ENCODE data around the gene CLASP2.

The CLASP2 gene

GRCh38 chr3:33581666-33582065 is 136.4 kb downstream of the CLASP2 start:
- Histone ChIP-seq H3K4me3 (ENCODE audit: low read depth in 1 of 2, low read length in 2 of 2) (no peak overlapping the region), H3K9me3 (ENCODE audit: control insufficient read depth in 1 of 2, low read length in 2 of 2) (no peaks in the 10 kb centered on the region), H3K27me3 (ENCODE audit: low read depth, low read length) (no peaks in the 10 kb centered on the region), H3K4me1 (ENCODE audit: control insufficient read depth in 1 of 2, insufficient read depth in 2 of 2, low read length in 2 of 2) (no peaks in the 10 kb centered on the region), H3K27ac (ENCODE audit: low read length) (no peak overlapping the region), H3K36me3 (ENCODE audit: control insufficient read depth in 1 of 2, insufficient read depth in 2 of 2, low read length in 2 of 2) (peaks cover 17 to 27% of the 10 kb centered on the region in 2 donors)

GRCh38 chr3:33579840-33580239 is 138.2 kb downstream of the CLASP2 start:
- no peaks in the 10 kb centered on the region for H3K4me1 ChIP-seq (ENCODE audit: control insufficient read depth in 1 of 2, insufficient read depth in 2 of 2, low read length in 2 of 2)
- peaks cover 16 to 37% of the 10 kb centered on the region in 2 donors for H3K36me3 ChIP-seq (ENCODE audit: control insufficient read depth in 1 of 2, insufficient read depth in 2 of 2, low read length in 2 of 2)
- no peak overlapping the region for H3K4me3 ChIP-seq (ENCODE audit: low read depth in 1 of 2, low read length in 2 of 2)
- no peaks in the 10 kb centered on the region for H3K9me3 ChIP-seq (ENCODE audit: control insufficient read depth in 1 of 2, low read length in 2 of 2)
- no peaks in the 10 kb centered on the region for H3K27me3 ChIP-seq (ENCODE audit: low read depth, low read length)
- H3K27ac ChIP-seq (ENCODE audit: low read length): no peak overlapping the region

GRCh38 chr3:33579178-33579510 is 138.9 kb downstream of the CLASP2 start:
- H3K36me3 ChIP-seq (ENCODE audit: control insufficient read depth in 1 of 2, insufficient read depth in 2 of 2, low read length in 2 of 2): peaks cover 16 to 30% of the 10 kb centered on the region in 2 donors
- no peaks in the 10 kb centered on the region for H3K9me3 ChIP-seq (ENCODE audit: control insufficient read depth in 1 of 2, low read length in 2 of 2)
- H3K4me1 ChIP-seq (ENCODE audit: control insufficient read depth in 1 of 2, insufficient read depth in 2 of 2, low read length in 2 of 2): no peaks in the 10 kb centered on the region
- H3K27ac ChIP-seq (ENCODE audit: low read length): no peak overlapping the region
- H3K27me3 ChIP-seq (ENCODE audit: low read depth, low read length): no peaks in the 10 kb centered on the region
- no peak overlapping the region for H3K4me3 ChIP-seq (ENCODE audit: low read depth in 1 of 2, low read length in 2 of 2)

GRCh38 chr3:33578325-33579177 is 139.5 kb downstream of the CLASP2 start:
- Histone ChIP-seq H3K27me3 (ENCODE audit: low read depth, low read length) (no peaks in the 10 kb centered on the region), H3K4me1 (ENCODE audit: control insufficient read depth in 1 of 2, insufficient read depth in 2 of 2, low read length in 2 of 2) (no peaks in the 10 kb centered on the region), H3K9me3 (ENCODE audit: control insufficient read depth in 1 of 2, low read length in 2 of 2) (no peaks in the 10 kb centered on the region), H3K4me3 (ENCODE audit: low read depth in 1 of 2, low read length in 2 of 2) (no peak overlapping the region), H3K27ac (ENCODE audit: low read length) (no peak overlapping the region), H3K36me3 (ENCODE audit: control insufficient read depth in 1 of 2, insufficient read depth in 2 of 2, low read length in 2 of 2) (peaks cover 16 to 29% of the 10 kb centered on the region in 2 donors)

- no peak overlapping the region for H3K27ac ChIP-seq (ENCODE audit: low read length)
- H3K36me3 ChIP-seq (ENCODE audit: control insufficient read depth in 1 of 2, insufficient read depth in 2 of 2, low read length in 2 of 2): peaks cover 16 to 26% of the 10 kb centered on the region in 2 donors
- H3K4me1 ChIP-seq (ENCODE audit: control insufficient read depth in 1 of 2, insufficient read depth in 2 of 2, low read length in 2 of 2): no peaks in the 10 kb centered on the region
- H3K4me3 ChIP-seq (ENCODE audit: low read depth in 1 of 2, low read length in 2 of 2): no peak overlapping the region
- no peaks in the 10 kb centered on the region for H3K27me3 ChIP-seq (ENCODE audit: low read depth, low read length)
- H3K9me3 ChIP-seq (ENCODE audit: control insufficient read depth in 1 of 2, low read length in 2 of 2): no peaks in the 10 kb centered on the region
These were observed 140.5 kb downstream of the CLASP2 start for GRCh38 chr3:33577588-33577987.

GRCh38 chr3:33577173-33577572 is 140.9 kb downstream of the CLASP2 start:
- no peak overlapping the region for H3K27ac ChIP-seq (ENCODE audit: low read length)
- H3K4me1 ChIP-seq (ENCODE audit: control insufficient read depth in 1 of 2, insufficient read depth in 2 of 2, low read length in 2 of 2): no peaks in the 10 kb centered on the region
- H3K4me3 ChIP-seq (ENCODE audit: low read depth in 1 of 2, low read length in 2 of 2): no peak overlapping the region
- peaks cover 16 to 26% of the 10 kb centered on the region in 2 donors for H3K36me3 ChIP-seq (ENCODE audit: control insufficient read depth in 1 of 2, insufficient read depth in 2 of 2, low read length in 2 of 2)
- no peaks in the 10 kb centered on the region for H3K9me3 ChIP-seq (ENCODE audit: control insufficient read depth in 1 of 2, low read length in 2 of 2)
- H3K27me3 ChIP-seq (ENCODE audit: low read depth, low read length): no peaks in the 10 kb centered on the region

GRCh38 chr3:33575311-33575710 is 142.7 kb downstream of the CLASP2 start:
- H3K27ac ChIP-seq (ENCODE audit: low read length): no peak overlapping the region
- peaks cover 16 to 28% of the 10 kb centered on the region in 2 donors for H3K36me3 ChIP-seq (ENCODE audit: control insufficient read depth in 1 of 2, insufficient read depth in 2 of 2, low read length in 2 of 2)
- H3K27me3 ChIP-seq (ENCODE audit: low read depth, low read length): no peaks in the 10 kb centered on the region
- no peak overlapping the region for H3K4me3 ChIP-seq (ENCODE audit: low read depth in 1 of 2, low read length in 2 of 2)
- no peaks in the 10 kb centered on the region for H3K9me3 ChIP-seq (ENCODE audit: control insufficient read depth in 1 of 2, low read length in 2 of 2)
- H3K4me1 ChIP-seq (ENCODE audit: control insufficient read depth in 1 of 2, insufficient read depth in 2 of 2, low read length in 2 of 2): no peaks in the 10 kb centered on the region

GRCh38 chr3:33557829-33558228 is 160.2 kb downstream of the CLASP2 start:
- no peaks in the 10 kb centered on the region for H3K4me1 ChIP-seq (ENCODE audit: control insufficient read depth in 1 of 2, insufficient read depth in 2 of 2, low read length in 2 of 2)
- H3K27me3 ChIP-seq (ENCODE audit: low read depth, low read length): no peaks in the 10 kb centered on the region
- H3K36me3 ChIP-seq (ENCODE audit: control insufficient read depth in 1 of 2, insufficient read depth in 2 of 2, low read length in 2 of 2): peaks cover 10 to 37% of the 10 kb centered on the region in 2 donors
- H3K27ac ChIP-seq (ENCODE audit: low read length): no peak overlapping the region
- H3K9me3 ChIP-seq (ENCODE audit: control insufficient read depth in 1 of 2, low read length in 2 of 2): no peaks in the 10 kb centered on the region
- H3K4me3 ChIP-seq (ENCODE audit: low read depth in 1 of 2, low read length in 2 of 2): no peak overlapping the region

GRCh38 chr3:33557279-33557678 is 160.8 kb downstream of the CLASP2 start:
- no peaks in the 10 kb centered on the region for H3K9me3 ChIP-seq (ENCODE audit: control insufficient read depth in 1 of 2, low read length in 2 of 2)
- no peak overlapping the region for H3K4me3 ChIP-seq (ENCODE audit: low read depth in 1 of 2, low read length in 2 of 2)
- no peaks in the 10 kb centered on the region for H3K27me3 ChIP-seq (ENCODE audit: low read depth, low read length)
- H3K4me1 ChIP-seq (ENCODE audit: control insufficient read depth in 1 of 2, insufficient read depth in 2 of 2, low read length in 2 of 2): no peaks in the 10 kb centered on the region
- no peak overlapping the region for H3K27ac ChIP-seq (ENCODE audit: low read length)
- peaks cover 10 to 37% of the 10 kb centered on the region in 2 donors for H3K36me3 ChIP-seq (ENCODE audit: control insufficient read depth in 1 of 2, insufficient read depth in 2 of 2, low read length in 2 of 2)

GRCh38 chr3:33547101-33547500 is 171.0 kb downstream of the CLASP2 start:
- no peak overlapping the region for H3K4me3 ChIP-seq (ENCODE audit: low read depth in 1 of 2, low read length in 2 of 2)
- no peaks in the 10 kb centered on the region for H3K9me3 ChIP-seq (ENCODE audit: control insufficient read depth in 1 of 2, low read length in 2 of 2)
- peaks cover 11 to 54% of the 10 kb centered on the region in 2 donors for H3K36me3 ChIP-seq (ENCODE audit: control insufficient read depth in 1 of 2, insufficient read depth in 2 of 2, low read length in 2 of 2)
- H3K27ac ChIP-seq (ENCODE audit: low read length): no peak overlapping the region
- no peaks in the 10 kb centered on the region for H3K27me3 ChIP-seq (ENCODE audit: low read depth, low read length)
- H3K4me1 ChIP-seq (ENCODE audit: control insufficient read depth in 1 of 2, insufficient read depth in 2 of 2, low read length in 2 of 2): no peaks in the 10 kb centered on the region

GRCh38 chr3:33544126-33544525 is 173.9 kb downstream of the CLASP2 start:
- no peak overlapping the region for H3K4me3 ChIP-seq (ENCODE audit: low read depth in 1 of 2, low read length in 2 of 2)
- no peak overlapping the region for H3K27ac ChIP-seq (ENCODE audit: low read length)
- H3K4me1 ChIP-seq (ENCODE audit: control insufficient read depth in 1 of 2, insufficient read depth in 2 of 2, low read length in 2 of 2): no peaks in the 10 kb centered on the region
- no peaks in the 10 kb centered on the region for H3K27me3 ChIP-seq (ENCODE audit: low read depth, low read length)
- no peaks in the 10 kb centered on the region for H3K9me3 ChIP-seq (ENCODE audit: control insufficient read depth in 1 of 2, low read length in 2 of 2)
- peaks cover 11 to 39% of the 10 kb centered on the region in 2 donors for H3K36me3 ChIP-seq (ENCODE audit: control insufficient read depth in 1 of 2, insufficient read depth in 2 of 2, low read length in 2 of 2)

- H3K27me3 ChIP-seq (ENCODE audit: low read depth, low read length): no peaks in the 10 kb centered on the region
- peaks cover 9 to 34% of the 10 kb centered on the region in 2 donors for H3K36me3 ChIP-seq (ENCODE audit: control insufficient read depth in 1 of 2, insufficient read depth in 2 of 2, low read length in 2 of 2)
- H3K9me3 ChIP-seq (ENCODE audit: control insufficient read depth in 1 of 2, low read length in 2 of 2): no peaks in the 10 kb centered on the region
- no peak overlapping the region for H3K4me3 ChIP-seq (ENCODE audit: low read depth in 1 of 2, low read length in 2 of 2)
- H3K4me1 ChIP-seq (ENCODE audit: control insufficient read depth in 1 of 2, insufficient read depth in 2 of 2, low read length in 2 of 2): no peaks in the 10 kb centered on the region
- no peak overlapping the region for H3K27ac ChIP-seq (ENCODE audit: low read length)
These were observed 174.5 kb downstream of the CLASP2 start for GRCh38 chr3:33543601-33544000.
